H1 (cell line): ENCODE results near the gene MMP7. TPM values are rescaled to one million over a fixed set of nuclear protein-coding genes. Genes with fewer than 3 reads are reported as not detected.
A peak's percentile ranks its signal among the peaks of the same experiment; 100 is the strongest.

ENCODE experiments used
- CTCF ChIA-PET: fragments of 300-600 bp; sonication (Branson Sonifier 250); formaldehyde crosslinking; loops from one replicate; lab custom pipeline; 2021; ENCODE audit not compliant: partially characterized antibody; lab: Charles Lee
- POLR2A ChIA-PET: fragments of 300-600 bp; sonication (Branson Sonifier 250); formaldehyde crosslinking; loops from one replicate; lab custom pipeline; 2021; ENCODE audit warnings: inconsistent platforms; ENCODE audit not compliant: partially characterized antibody; lab: Charles Lee
- DNase-seq, 2 experiments: peaks; one replicate each; pipeline versions ENCODE4 v3.0.0 to v3.0.0-alpha.2; 2010 to 2022; ENCODE audit warnings: low spot score in 2 of 2, low read depth in 1 of 2, mixed read lengths in 1 of 2
- FAIRE-seq: peaks from 2 replicates; lab custom pipeline; 2011; peaks lifted over from hg19 to GRCh38; lab: Jason Lieb, UNC
- H2AFZ ChIP-seq: 2 replicates; pipeline ENCODE4 v1.8.1; 2012; ENCODE audit warnings: low read length, inconsistent platforms
- H2AK5ac ChIP-seq: 2 replicates; pipeline ENCODE4 v1.6.1; 2013; ENCODE audit warnings: low read depth, low read length
- H2BK120ac ChIP-seq: replicated peaks from 2 replicates; pipeline ENCODE3; 2013; ENCODE audit warnings: low read depth, low read length, inconsistent platforms
- H2BK12ac ChIP-seq: 2 replicates; pipeline ENCODE4 v1.6.1; 2013; ENCODE audit warnings: low read depth, low read length
- H2BK15ac ChIP-seq: 2 replicates; pipeline ENCODE4 v1.6.1; 2013; ENCODE audit warnings: low read length
- H2BK20ac ChIP-seq: 2 replicates; pipeline ENCODE4 v1.6.1; 2013; ENCODE audit warnings: low read length
- H2BK5ac ChIP-seq: 2 replicates; pipeline ENCODE4 v1.6.1; 2013; ENCODE audit warnings: low read depth, low read length
- H3K14ac ChIP-seq: 2 replicates; pipeline ENCODE4 v1.6.1; 2013; ENCODE audit warnings: inconsistent platforms; ENCODE audit not compliant: insufficient read length
- H3K18ac ChIP-seq: 2 replicates; pipeline ENCODE4 v1.6.1; 2013; ENCODE audit warnings: low read length; ENCODE audit errors: extremely low read depth
- H3K23ac ChIP-seq: 2 replicates; pipeline ENCODE4 v1.6.1; 2013; ENCODE audit warnings: inconsistent platforms; ENCODE audit not compliant: insufficient read length
- H3K23me2 ChIP-seq: 2 replicates; pipeline ENCODE4 v1.6.1; 2013; ENCODE audit warnings: low read depth, low read length
- H3K27ac ChIP-seq: 2 replicates; pipeline ENCODE4 v1.6.1; 2011; ENCODE audit warnings: low read depth, low read length, inconsistent platforms
- H3K27me3 ChIP-seq, 4 experiments: replicated peaks in 1 of 4; 1 replicate in 1 of 4; 2 replicates in 3 of 4; pipeline versions ENCODE4 v1.6.1 to v1.8.1; 2011 to 2013; ENCODE audit warnings: low read length in 3 of 4, mild to moderate bottlenecking in 3 of 4, inconsistent platforms in 2 of 4, mixed read lengths in 2 of 4, moderate library complexity in 1 of 4; ENCODE audit not compliant: control insufficient read depth in 3 of 4, insufficient read depth in 3 of 4; ENCODE audit errors: extremely low read depth in 1 of 4
- H3K36me3 ChIP-seq, 4 experiments: 2 replicates each; pipeline versions ENCODE4 v1.6.1 to v1.8.1; 2011 to 2013; ENCODE audit warnings: mild to moderate bottlenecking in 4 of 4, low read length in 3 of 4, moderate library complexity in 2 of 4, control low read depth in 1 of 4, inconsistent platforms in 1 of 4; ENCODE audit not compliant: insufficient read depth in 4 of 4, control insufficient read depth in 2 of 4
- H3K4ac ChIP-seq: replicated peaks from 2 replicates; pipeline ENCODE3; 2013; ENCODE audit warnings: low read length, low read depth, mixed read lengths, inconsistent platforms; ENCODE audit not compliant: insufficient read length
- H3K4me1 ChIP-seq, 4 experiments: replicated peaks in 1 of 4; 1 replicate in 1 of 4; 2 replicates in 3 of 4; pipeline versions ENCODE4 v1.6.1 to v1.8.1; 2011 to 2013; ENCODE audit warnings: low read length in 3 of 4, inconsistent platforms in 2 of 4, mixed read lengths in 1 of 4; ENCODE audit not compliant: insufficient read depth in 4 of 4, control insufficient read depth in 3 of 4
- H3K4me2 ChIP-seq, 2 experiments: 2 replicates each; pipeline versions ENCODE4 v1.6.1 to v1.8.1; 2011 to 2013; ENCODE audit warnings: low read depth in 2 of 2, low read length in 2 of 2, control low read depth in 1 of 2, inconsistent platforms in 1 of 2, mild to moderate bottlenecking in 1 of 2; ENCODE audit not compliant: insufficient read depth in 1 of 2
- H3K4me3 ChIP-seq, 4 experiments: fragments of 200-600, 300-600 bp in 1 of 4; sonication (generic), shearing (Covaris generic), sonication (Bioruptor Twin) in 1 of 4; 2 replicates each; pipeline versions ENCODE4 v1.5.1 to v1.8.1; 2011 to 2016; ENCODE audit warnings: low read length in 4 of 4, low read depth in 3 of 4, control low read depth in 2 of 4, inconsistent platforms in 2 of 4, mild to moderate bottlenecking in 2 of 4, mixed read lengths in 1 of 4, moderate library complexity in 1 of 4; ENCODE audit not compliant: insufficient read depth in 2 of 4; ENCODE audit errors: extremely low read depth in 1 of 4
- H3K56ac ChIP-seq: replicated peaks from 2 replicates; pipeline ENCODE3; 2013; ENCODE audit warnings: low read depth, mild to moderate bottlenecking, mixed read lengths, low read length, inconsistent platforms; ENCODE audit not compliant: insufficient read length
- H3K79me1 ChIP-seq: 2 replicates; pipeline ENCODE4 v1.6.1; 2013; ENCODE audit warnings: low read depth, low read length, control low read depth
- H3K79me2 ChIP-seq, 2 experiments: 2 replicates each; pipeline versions ENCODE4 v1.6.1 to v1.8.1; 2012 to 2013; ENCODE audit warnings: low read length in 2 of 2, mild to moderate bottlenecking in 2 of 2, inconsistent platforms in 1 of 2; ENCODE audit not compliant: insufficient read depth in 2 of 2, control insufficient read depth in 1 of 2
- H3K9ac ChIP-seq, 4 experiments: replicated peaks in 1 of 4; 1 replicate in 1 of 4; 2 replicates in 3 of 4; pipeline versions ENCODE4 v1.6.1 to v1.8.1; 2011 to 2013; ENCODE audit warnings: low read depth in 3 of 4, low read length in 3 of 4, control low read depth in 2 of 4, mild to moderate bottlenecking in 2 of 4, moderate library complexity in 2 of 4, inconsistent platforms in 1 of 4; ENCODE audit errors: extremely low read depth in 1 of 4
- H3K9me3 ChIP-seq, 2 experiments: 2 replicates each; pipeline versions ENCODE4 v1.6.1 to v1.8.1; 2012 to 2013; ENCODE audit warnings: mild to moderate bottlenecking in 2 of 2, moderate library complexity in 2 of 2, control low read depth in 1 of 2, inconsistent platforms in 1 of 2, low read depth in 1 of 2, low read length in 1 of 2, mixed read lengths in 1 of 2; ENCODE audit not compliant: insufficient read depth in 2 of 2
- H4K20me1 ChIP-seq, 2 experiments: replicated peaks in 1 of 2; 2 replicates each; pipeline versions ENCODE3 to v1.8.1; 2011 to 2013; ENCODE audit warnings: inconsistent platforms in 2 of 2, low read length in 2 of 2, mild to moderate bottlenecking in 1 of 2; ENCODE audit not compliant: insufficient read depth in 2 of 2, control insufficient read depth in 1 of 2
- H4K5ac ChIP-seq: 2 replicates; pipeline ENCODE4 v1.6.1; 2013; ENCODE audit warnings: low read length, low read depth, mixed read lengths, inconsistent platforms; ENCODE audit not compliant: insufficient read length
- H4K8ac ChIP-seq: 2 replicates; pipeline ENCODE4 v1.8.0; 2013; ENCODE audit warnings: mild to moderate bottlenecking, moderate library complexity, low read length, inconsistent platforms; ENCODE audit not compliant: insufficient read depth; ENCODE audit errors: extremely low read depth
- H4K91ac ChIP-seq: replicated peaks from 2 replicates; pipeline ENCODE3; 2013; ENCODE audit warnings: low read length, mixed read lengths, inconsistent platforms; ENCODE audit not compliant: insufficient read length
- KDM4A ChIP-seq: IDR thresholded peaks from one replicate; pipeline ENCODE4 v1.7.1; 2012; ENCODE audit warnings: low read depth, mild to moderate bottlenecking, moderate library complexity, low read length, inconsistent platforms; ENCODE audit not compliant: severe bottlenecking
- MAFK ChIP-seq: IDR thresholded peaks from 2 replicates; pipeline ENCODE4 v1.6.1; 2012; ENCODE audit warnings: low read depth, mild to moderate bottlenecking, improper control_type of control experiment, low read length
- WGBS, 2 experiments: shearing (Covaris generic) in 1 of 2; methylation state at CpG; one replicate each; pipeline versions ENCODE4 v1.1.6 to v1.1.7; 2013 to 2015; ENCODE audit warnings: low lambda C conversion rate in 2 of 2, mixed read lengths in 2 of 2, inconsistent platforms in 1 of 2, low coverage in 1 of 2, missing lambda C conversion rate in 1 of 2; ENCODE audit not compliant: insufficient replicate concordance in 2 of 2, insufficient coverage in 1 of 2, insufficient read length in 1 of 2; ENCODE audit errors: extremely low coverage in 1 of 2, missing lambda C conversion rate in 1 of 2; 5-methylcytosine and 5-hydroxymethylcytosine counted together
- polyA plus RNA-seq, 7 experiments: library from polyadenylated mRNA; depleted of rRNA in 3 of 7; stranded (reverse) in 5 of 7; unstranded in 2 of 7; fragments of >200 nt in 5 of 7; fragments of 200-250 nt in 2 of 7; gene quantifications; 1 replicate in 5 of 7; 2 replicates in 1 of 7; 4 replicates in 1 of 7; pipeline versions ENCODE4 v1.2.1 to v1.2.3, GENCODE V29; 2011 to 2013; ENCODE audit warnings: missing spikeins in 2 of 7, mixed read lengths in 2 of 7
- total RNA-seq: library from RNA; stranded (reverse); fragmentation: NEBNext Ultra II Directional; extraction: Animal tissue kit (Norgen Biotek cat#: 25700); gene quantifications from 2 replicates; pipeline ENCODE4 v1.2.1, GENCODE V29; 2021

The MMP7 gene
- total and polyA plus RNA-seq, 2 of the 8 experiments (the other 6 are each of a cell fraction or from before 2014, with no cell fraction given), result not detected

DNA sequence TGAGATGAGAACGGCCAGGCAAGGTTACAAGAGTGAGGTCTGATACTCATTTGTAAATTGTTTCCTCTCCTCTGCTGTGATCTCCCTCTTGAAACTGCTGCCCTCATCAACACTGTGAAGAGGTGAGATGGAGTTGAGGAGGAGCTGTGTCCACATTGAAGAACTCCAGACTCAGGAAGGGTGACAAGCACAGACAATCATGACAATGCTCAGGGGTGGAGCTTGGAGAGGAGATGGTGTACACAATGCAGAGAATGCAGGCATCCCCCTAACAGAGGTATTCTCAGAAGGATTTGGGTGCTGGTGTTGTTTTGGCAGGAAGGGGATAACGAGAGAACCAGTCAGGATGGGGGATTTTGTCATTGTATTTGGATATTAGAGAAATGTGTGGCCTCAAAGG is 21.5 kb upstream of the MMP7 start:
- no peak overlapping the region for H3K23ac ChIP-seq
- no peak overlapping the region for H2AK5ac ChIP-seq
- DNase-seq, result no peak
- H3K14ac ChIP-seq, result no peak overlapping the region
- 73% methylated on average over 2 of the region's 2 CpGs; no CpG with 5 or more reads in 1 of the 2 experiments for WGBS, 2 experiments
- no peaks in the 10 kb centered on the region for H3K36me3 ChIP-seq
- H4K5ac ChIP-seq, result no peak overlapping the region
- H3K79me1 ChIP-seq, result no peaks in the 10 kb centered on the region
- H3K23me2 ChIP-seq, result no peaks in the 10 kb centered on the region
- H2AFZ ChIP-seq, result 0 out of 2 replicates have a peak overlapping the region, but pooled peaks have one; percentile 67
- H2BK20ac ChIP-seq, result no peak overlapping the region
- no peak overlapping the region for H3K4ac ChIP-seq
- H2BK5ac ChIP-seq, result no peak overlapping the region
- ChIA-PET CTCF (interaction anchor here (0.6 to 3.2 kb wide), 4 partner anchors 9 to 546 kb away, joined by 3 to 12 read pairs (median 4); no protein-coding TSS in a partner anchor), POLR2A (no interaction called here)
- H2BK12ac ChIP-seq, result no peak overlapping the region
- no peak for FAIRE-seq
- H3K4me2 ChIP-seq, result no peak overlapping the region
- no peaks in the 10 kb centered on the region for H3K79me2 ChIP-seq
- no peak overlapping the region for H4K8ac ChIP-seq
- TF ChIP-seq MAFK (no peak), KDM4A (no peak)
- H4K20me1 ChIP-seq, result no peaks in the 10 kb centered on the region
- no peak overlapping the region for H3K27ac ChIP-seq
- no peaks in the 10 kb centered on the region for H3K27me3 ChIP-seq
- H3K4me3 ChIP-seq, result no peak overlapping the region
- no peak overlapping the region for H3K9ac ChIP-seq
- no peak overlapping the region for H3K56ac ChIP-seq
- H2BK15ac ChIP-seq, result no peak overlapping the region
- no peak overlapping the region for H2BK120ac ChIP-seq
- no peak overlapping the region for H3K18ac ChIP-seq
- no peak overlapping the region for H4K91ac ChIP-seq
- H3K4me1 ChIP-seq, result no peaks in the 10 kb centered on the region
- no peaks in the 10 kb centered on the region for H3K9me3 ChIP-seq
